Common myeloid progenitor, CD34-positive (primary cell): ENCODE data around the gene ALMS1.
"Not testable (repeated sequence)": the region's sequence is repeated elsewhere in the genome, so short reads cannot be mapped to it uniquely, and the experiment has no call there.

ENCODE experiments used
- CTCF ChIA-PET: fragments of 350-600 bp; sonication (Branson Sonifier 250); formaldehyde crosslinking; loops from one replicate; lab custom pipeline; 2021; ENCODE audit warnings: antibody characterized with exemption; lab: Charles Lee
- POLR2A ChIA-PET: fragments of 350-600 bp; sonication (Branson Sonifier 250); formaldehyde crosslinking; loops from one replicate; lab custom pipeline; 2021; ENCODE audit warnings: antibody characterized with exemption; lab: Charles Lee
- DNase-seq, 3 donors: peaks; one replicate each; pipeline versions ENCODE4 v3.0.0 to v3.0.0-alpha.2; 2013
- H3K27ac ChIP-seq, 2 experiments: 1 replicate in 1 of 2; 2 replicates in 1 of 2; pipeline ENCODE4 v1.7.0; 2013; ENCODE audit warnings: inconsistent platforms in 2 of 2, low read length in 2 of 2, mild to moderate bottlenecking in 2 of 2, low read depth in 1 of 2, moderate library complexity in 1 of 2; ENCODE audit not compliant: severe bottlenecking in 2 of 2, insufficient read depth in 1 of 2, poor library complexity in 1 of 2
- H3K27me3 ChIP-seq, 5 experiments: replicated peaks in 2 of 5; 1 replicate in 3 of 5; 2 replicates in 2 of 5; pipeline versions ENCODE4 v1.6.1 to v1.7.0; 2013; ENCODE audit warnings: low read length in 4 of 5, mild to moderate bottlenecking in 2 of 5, moderate library complexity in 2 of 5, inconsistent platforms in 1 of 5; ENCODE audit not compliant: insufficient read depth in 5 of 5, control insufficient read depth in 4 of 5
- H3K36me3 ChIP-seq, 4 experiments: 1 replicate in 2 of 4; 2 replicates in 2 of 4; pipeline versions ENCODE4 v1.6.1 to v1.7.0; 2013; ENCODE audit warnings: low read length in 3 of 4, control low read depth in 1 of 4, mild to moderate bottlenecking in 1 of 4; ENCODE audit not compliant: control insufficient read depth in 4 of 4, insufficient read depth in 4 of 4
- H3K4me1 ChIP-seq, 4 experiments: 1 replicate in 3 of 4; 2 replicates in 1 of 4; pipeline versions ENCODE4 v1.6.1 to v1.7.1; 2013; ENCODE audit warnings: low read length in 3 of 4, mild to moderate bottlenecking in 3 of 4, control low read depth in 1 of 4, inconsistent platforms in 1 of 4, moderate library complexity in 1 of 4; ENCODE audit not compliant: control insufficient read depth in 4 of 4, insufficient read depth in 4 of 4; ENCODE audit errors: control extremely low read depth in 1 of 4
- H3K4me3 ChIP-seq, 7 experiments: 1 replicate in 4 of 7; 2 replicates in 3 of 7; pipeline versions ENCODE4 v1.5.1 to v1.7.0; 2013; ENCODE audit warnings: mild to moderate bottlenecking in 7 of 7, low read length in 6 of 7, moderate library complexity in 6 of 7, inconsistent platforms in 2 of 7, low read depth in 2 of 7, control low read depth in 1 of 7; ENCODE audit not compliant: insufficient read depth in 4 of 7, control insufficient read depth in 1 of 7; ENCODE audit errors: extremely low read depth in 1 of 7
- H3K9me3 ChIP-seq, 5 experiments: 1 replicate in 4 of 5; 2 replicates in 1 of 5; pipeline versions ENCODE4 v1.6.1 to v1.7.1; 2013; ENCODE audit warnings: low read length in 4 of 5, mild to moderate bottlenecking in 2 of 5, inconsistent platforms in 1 of 5, low read depth in 1 of 5, moderate library complexity in 1 of 5; ENCODE audit not compliant: control insufficient read depth in 4 of 5, insufficient read depth in 2 of 5; ENCODE audit errors: control extremely low read depth in 1 of 5
- WGBS: methylation state at CpG from one replicate; pipeline ENCODE4 v1.1.5; 2013; ENCODE audit not compliant: insufficient coverage; 5-methylcytosine and 5-hydroxymethylcytosine counted together

Gene ALMS1

DNA sequence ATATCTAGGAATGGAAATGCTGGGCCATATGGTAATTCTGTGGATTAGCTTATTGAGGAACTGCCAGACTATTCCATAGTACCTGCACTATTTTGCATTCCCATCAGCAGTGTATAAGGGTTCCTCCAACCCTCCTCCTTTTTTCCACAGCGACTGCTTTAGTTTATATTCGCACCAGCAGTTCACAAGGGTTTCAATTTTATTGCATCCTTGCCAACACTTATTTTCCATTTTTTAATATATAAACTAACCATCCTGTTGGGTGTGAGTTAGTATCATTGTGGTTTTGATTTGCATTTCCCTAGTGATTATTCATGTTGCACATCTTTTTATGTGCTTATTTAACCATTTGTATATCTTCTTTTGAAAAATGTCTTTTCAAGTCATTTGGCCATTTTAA, 189.6 kb downstream of the ALMS1 start:
- H3K4me1 ChIP-seq = no peaks in the 10 kb centered on the region
- H3K36me3 ChIP-seq = peaks cover 2 to 20% (median 10%) of the 10 kb centered on the region in 4 experiments
- POLR2A ChIA-PET = no interaction called here
- H3K27me3 ChIP-seq = no peaks in the 10 kb centered on the region
- peaks cover 0 to 13% (median 2%) of the 10 kb centered on the region in 5 experiments for H3K9me3 ChIP-seq
- H3K27ac ChIP-seq = no peak overlapping the region
- DNase-seq = no peak
- no peak overlapping the region for H3K4me3 ChIP-seq
- WGBS = no CpG with 5 or more reads among the region's 2 CpGs
- CTCF ChIA-PET = no interaction called here

DNA sequence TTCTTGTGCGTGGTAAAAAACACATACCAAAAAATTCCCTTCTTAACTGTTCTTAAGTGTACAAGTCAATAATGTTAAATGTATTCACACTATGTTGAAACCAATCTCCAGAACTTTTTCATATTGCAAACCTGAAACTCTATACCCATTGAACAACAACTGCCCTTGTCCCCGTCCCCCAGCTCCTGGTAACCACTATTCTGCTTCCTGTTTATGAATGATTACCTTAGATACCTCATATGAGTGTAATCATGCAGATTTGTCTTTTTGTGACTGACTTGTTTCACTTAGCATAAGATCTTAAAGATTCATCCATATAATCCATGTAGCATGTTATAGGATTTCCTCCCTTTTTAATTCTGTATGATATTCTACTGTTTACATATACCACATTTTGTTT, 196.7 kb downstream of the ALMS1 start:
- Histone ChIP-seq H3K9me3 (peaks cover 0 to 27% (median 3%) of the 10 kb centered on the region in 5 experiments), H3K4me3 (no peak overlapping the region), H3K27ac (no peak overlapping the region), H3K36me3 (peaks cover 0 to 21% (median 1%) of the 10 kb centered on the region in 4 experiments), H3K4me1 (no peaks in the 10 kb centered on the region), H3K27me3 (no peaks in the 10 kb centered on the region)
- no CpG with 5 or more reads among the region's 2 CpGs for WGBS
- ChIA-PET POLR2A (no interaction called here), CTCF (no interaction called here)
- peak in 2 of 3 donors; percentile 1 to 13 for DNase-seq

DNA sequence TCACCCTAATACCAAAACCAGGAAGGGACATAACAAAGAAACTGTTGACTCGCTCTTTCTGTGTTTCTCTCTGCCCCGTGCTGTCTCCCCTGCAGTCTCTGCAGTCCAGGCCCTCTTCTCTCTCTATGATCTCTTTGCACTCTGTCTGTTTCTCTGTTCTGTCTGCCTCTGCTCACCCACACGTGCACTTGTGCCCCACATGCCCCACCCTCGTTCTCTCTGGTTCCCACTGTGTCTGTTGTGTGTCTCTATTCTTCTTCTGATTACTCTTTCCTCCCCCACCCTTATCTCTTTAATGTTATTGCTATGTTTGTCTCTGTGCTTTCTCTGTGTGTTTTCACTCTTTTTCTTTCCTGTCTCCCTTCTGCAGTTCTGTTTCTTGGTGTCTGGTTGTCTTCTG, 202.5 kb downstream of the ALMS1 start:
- no peaks in the 10 kb centered on the region for H3K27me3 ChIP-seq
- no peaks in the 10 kb centered on the region for H3K4me1 ChIP-seq
- ChIA-PET CTCF (no interaction called here), POLR2A (no interaction called here)
- 90% methylated on average over 3 of the region's 4 CpGs for WGBS
- H3K27ac ChIP-seq = no peak overlapping the region
- no peaks in the 10 kb centered on the region for H3K36me3 ChIP-seq
- H3K9me3 ChIP-seq = peaks cover 0 to 7% (median 0%) of the 10 kb centered on the region in 5 experiments
- DNase-seq = no peak
- no peak overlapping the region for H3K4me3 ChIP-seq

DNA sequence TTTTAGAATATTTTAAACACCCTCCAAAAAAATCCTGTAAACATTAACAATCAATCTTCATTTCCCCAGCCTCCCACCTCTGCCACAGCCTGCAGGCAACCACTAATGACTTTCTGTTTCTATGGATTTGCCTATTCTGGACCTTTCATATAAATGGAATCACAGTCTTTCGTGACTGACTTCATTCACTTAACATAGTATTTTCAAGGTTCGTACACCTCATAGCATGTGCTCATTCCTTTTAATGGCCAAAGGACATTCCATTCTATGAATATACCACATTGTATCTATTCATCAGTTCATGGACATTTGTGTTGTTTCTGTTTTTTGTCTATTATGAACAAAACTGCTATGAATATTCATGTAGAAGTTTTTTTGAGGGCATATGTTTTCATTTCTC, 208.0 kb downstream of the ALMS1 start:
- ChIA-PET CTCF (no interaction called here), POLR2A (no interaction called here)
- DNase-seq = no peak
- Histone ChIP-seq H3K36me3 (peaks cover 0 to 4% (median 0%) of the 10 kb centered on the region in 4 experiments), H3K9me3 (peaks cover 0 to 5% (median 4%) of the 10 kb centered on the region in 5 experiments), H3K4me3 (no peak overlapping the region), H3K27me3 (no peaks in the 10 kb centered on the region), H3K4me1 (no peaks in the 10 kb centered on the region), H3K27ac (no peak overlapping the region)
- 100% methylated on average over 2 of the region's 2 CpGs for WGBS

DNA sequence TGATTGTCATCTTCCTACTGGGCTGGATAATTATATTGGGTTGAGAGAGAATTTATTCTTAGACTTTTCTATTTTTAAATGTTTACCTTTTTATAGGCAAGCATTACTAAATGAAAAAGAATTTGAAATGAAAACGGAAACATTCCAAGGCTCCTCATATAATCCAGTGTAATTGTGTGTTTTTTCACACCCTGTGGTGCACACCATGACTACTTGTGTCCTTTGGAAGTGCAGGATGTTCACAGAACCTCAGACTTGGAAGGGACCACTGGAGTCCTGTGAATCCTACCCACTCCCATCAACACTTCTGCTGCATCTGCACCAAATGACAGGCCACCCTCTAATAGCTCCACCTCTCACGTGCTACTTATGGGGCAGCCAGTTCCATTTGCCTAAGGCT, 208.6 kb downstream of the ALMS1 start:
- H3K4me3 ChIP-seq = no peak overlapping the region
- H3K36me3 ChIP-seq = peaks cover 0 to 4% (median 0%) of the 10 kb centered on the region in 4 experiments
- H3K27me3 ChIP-seq = no peaks in the 10 kb centered on the region
- no peaks in the 10 kb centered on the region for H3K4me1 ChIP-seq
- DNase-seq = no peak
- H3K27ac ChIP-seq = no peak overlapping the region
- WGBS = 100% methylated on average over 2 of the region's 2 CpGs
- peaks cover 0 to 5% (median 4%) of the 10 kb centered on the region in 5 experiments for H3K9me3 ChIP-seq
- POLR2A ChIA-PET = no interaction called here
- CTCF ChIA-PET = no interaction called here

DNA sequence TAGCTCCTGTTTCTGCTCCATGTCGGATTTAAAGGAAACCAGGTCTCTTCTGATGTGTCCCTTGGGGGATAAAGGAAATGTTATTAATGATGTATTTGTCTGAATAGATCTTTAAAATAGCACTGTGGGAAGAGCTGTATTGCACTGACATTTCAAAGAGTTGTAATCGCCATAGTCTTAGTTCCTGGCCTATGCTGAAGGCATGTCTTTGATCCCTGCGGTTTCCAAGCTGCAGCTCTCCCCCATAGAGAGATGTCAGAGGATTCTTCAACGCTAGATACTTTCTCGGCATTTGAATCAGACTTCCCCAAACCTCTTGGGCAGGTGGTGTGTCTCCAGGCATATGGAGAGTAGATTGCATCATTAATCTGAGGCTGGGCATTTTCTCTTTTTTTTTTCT, 216.1 kb downstream of the ALMS1 start:
- H3K27me3 ChIP-seq = no peaks in the 10 kb centered on the region
- no peak overlapping the region for H3K27ac ChIP-seq
- no peak for DNase-seq
- POLR2A ChIA-PET = no interaction called here
- WGBS = 100% methylated on average over 4 of the region's 5 CpGs
- CTCF ChIA-PET = no interaction called here
- no peaks in the 10 kb centered on the region for H3K9me3 ChIP-seq
- peaks cover 2 to 25% (median 6%) of the 10 kb centered on the region in 4 experiments for H3K36me3 ChIP-seq
- H3K4me1 ChIP-seq = no peaks in the 10 kb centered on the region
- H3K4me3 ChIP-seq = no peak overlapping the region

DNA sequence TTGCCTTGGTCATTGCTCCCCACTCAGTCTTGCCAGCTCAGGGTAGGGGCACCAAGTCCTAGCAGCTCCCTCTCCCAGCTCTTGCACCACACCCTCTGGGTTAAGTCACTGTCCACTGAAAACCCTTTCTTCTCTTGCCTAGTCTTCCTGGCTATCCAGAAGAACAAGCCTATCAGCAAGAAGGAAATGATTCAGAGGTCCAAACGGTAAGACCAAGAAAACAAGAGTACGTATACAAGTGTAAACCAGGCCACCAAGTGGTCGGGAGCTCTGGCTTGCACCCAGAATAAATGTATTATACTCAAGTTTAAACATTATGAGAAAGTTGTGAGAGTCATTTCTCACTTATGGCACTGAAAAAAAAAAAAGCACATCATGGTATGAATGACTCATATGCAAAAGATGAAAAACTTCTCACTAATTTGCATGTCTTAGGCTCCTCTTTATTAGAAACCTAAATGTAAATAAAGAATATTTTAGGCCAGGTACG, 217.5 kb downstream of the ALMS1 start:
- H3K27me3 ChIP-seq, CTCF ChIA-PET, H3K27ac ChIP-seq, DNase-seq, H3K9me3 ChIP-seq, POLR2A ChIA-PET, H3K4me1 ChIP-seq, H3K4me3 ChIP-seq: not testable (repeated sequence)
- WGBS = 96% methylated on average over 4 of the region's 4 CpGs
- peaks cover 2 to 25% (median 6%) of the 10 kb centered on the region in 4 experiments for H3K36me3 ChIP-seq
